ENCODE results near the gene NPPC.

Gene NPPC

DNA sequence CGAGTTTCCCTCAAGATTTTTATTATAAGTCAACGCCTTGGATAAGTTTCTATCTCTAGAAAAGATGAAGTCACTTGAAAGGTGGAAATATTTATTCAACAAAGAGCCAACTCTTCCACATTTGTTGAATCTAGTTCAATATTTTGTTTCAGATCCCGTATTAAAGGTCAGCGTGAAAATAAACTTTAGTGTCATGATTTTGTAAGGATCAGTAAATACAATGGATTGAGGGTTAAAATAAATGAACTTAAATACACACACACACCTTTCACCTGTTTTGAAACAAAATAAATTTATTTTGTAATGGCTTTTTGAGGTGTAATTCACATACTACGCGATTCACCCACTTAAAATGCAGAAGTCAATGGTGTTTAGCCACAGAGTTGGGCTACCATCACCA lies 16.0 kb upstream of the NPPC start:
- no peak for TF ChIP-seq ZFX (IDR thresholded peaks at IDR 0.05)
- TF ChIP-seq, protein P1, sequence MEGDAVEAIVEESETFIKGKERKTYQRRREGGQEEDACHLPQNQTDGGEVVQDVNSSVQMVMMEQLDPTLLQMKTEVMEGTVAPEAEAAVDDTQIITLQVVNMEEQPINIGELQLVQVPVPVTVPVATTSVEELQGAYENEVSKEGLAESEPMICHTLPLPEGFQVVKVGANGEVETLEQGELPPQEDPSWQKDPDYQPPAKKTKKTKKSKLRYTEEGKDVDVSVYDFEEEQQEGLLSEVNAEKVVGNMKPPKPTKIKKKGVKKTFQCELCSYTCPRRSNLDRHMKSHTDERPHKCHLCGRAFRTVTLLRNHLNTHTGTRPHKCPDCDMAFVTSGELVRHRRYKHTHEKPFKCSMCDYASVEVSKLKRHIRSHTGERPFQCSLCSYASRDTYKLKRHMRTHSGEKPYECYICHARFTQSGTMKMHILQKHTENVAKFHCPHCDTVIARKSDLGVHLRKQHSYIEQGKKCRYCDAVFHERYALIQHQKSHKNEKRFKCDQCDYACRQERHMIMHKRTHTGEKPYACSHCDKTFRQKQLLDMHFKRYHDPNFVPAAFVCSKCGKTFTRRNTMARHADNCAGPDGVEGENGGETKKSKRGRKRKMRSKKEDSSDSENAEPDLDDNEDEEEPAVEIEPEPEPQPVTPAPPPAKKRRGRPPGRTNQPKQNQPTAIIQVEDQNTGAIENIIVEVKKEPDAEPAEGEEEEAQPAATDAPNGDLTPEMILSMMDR (conservative IDR thresholded peaks at IDR 0.05): no peak

DNA sequence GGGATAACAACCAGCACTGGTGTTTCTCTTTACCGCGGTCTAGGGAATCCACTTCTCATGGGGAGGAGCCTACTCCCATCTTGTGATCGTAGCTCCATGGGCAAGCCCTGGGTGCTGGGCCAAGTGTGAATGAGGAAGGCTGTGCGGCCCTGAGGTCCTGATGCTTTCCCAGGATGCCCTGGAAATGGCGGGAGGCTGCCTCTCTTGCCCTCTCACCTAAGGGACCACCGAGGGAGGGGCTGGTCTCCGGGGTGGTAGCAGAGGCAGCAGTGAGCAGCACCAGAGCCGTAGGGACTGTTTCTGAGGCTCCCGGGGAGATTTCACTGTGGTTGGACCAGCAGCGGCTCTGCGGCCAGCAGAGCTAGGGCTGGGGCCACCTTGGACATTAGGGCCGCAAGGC lies 15.5 kb upstream of the NPPC start:
- no peak overlapping the region for H3K27ac ChIP-seq
- TF ChIP-seq, protein P1 (conservative IDR thresholded peaks at IDR 0.05): no peak
- TF ChIP-seq ZFX (IDR thresholded peaks at IDR 0.05): no peak

More for the DNA sequence above, 16.0 kb upstream of the NPPC start:
- no peak overlapping the region for H3K27ac ChIP-seq

DNA sequence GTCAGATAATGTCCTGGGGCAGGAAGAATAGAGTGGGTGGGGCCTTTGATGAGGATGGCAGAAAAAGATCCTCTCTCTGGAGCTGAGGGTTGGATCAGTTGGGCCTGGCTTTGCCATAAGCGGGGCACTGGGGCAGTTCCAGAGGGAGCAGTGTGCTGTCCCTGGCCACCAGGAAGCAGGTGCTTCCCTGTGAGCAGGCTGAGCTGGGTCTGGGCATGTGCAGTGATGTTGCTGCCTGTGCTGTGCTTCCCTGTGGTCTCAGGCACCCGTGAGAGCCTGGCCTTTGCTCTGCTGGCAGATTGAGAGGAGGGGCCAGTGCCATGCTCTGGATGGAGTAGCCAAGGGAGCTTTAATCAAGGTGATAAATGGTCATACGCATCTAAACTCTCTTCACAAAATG lies 14.6 kb upstream of the NPPC start:
- no peak for TF ChIP-seq ZFX (IDR thresholded peaks at IDR 0.05)
- TF ChIP-seq, protein P1 (conservative IDR thresholded peaks at IDR 0.05): no peak
- no peak overlapping the region for H3K27ac ChIP-seq

DNA sequence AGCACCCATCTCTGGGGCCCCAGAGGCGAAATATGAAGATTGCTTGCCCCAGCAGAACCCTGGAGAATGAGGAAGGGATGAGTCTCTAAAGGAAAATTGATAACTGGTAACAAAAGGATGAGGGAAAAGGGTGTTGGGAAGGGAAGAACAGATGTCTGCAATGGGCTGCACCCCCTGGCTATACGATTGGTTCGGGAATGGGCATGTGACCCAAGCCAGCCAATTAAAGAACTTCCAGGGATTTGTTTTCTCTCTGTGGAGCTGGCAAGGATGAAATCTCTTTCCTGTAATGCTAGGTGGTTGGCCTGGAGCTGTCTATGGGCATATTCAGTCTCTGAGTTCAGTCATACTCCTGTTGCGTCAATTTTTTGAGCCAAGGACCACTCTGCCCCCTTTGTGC lies 12.8 kb upstream of the NPPC start:
- TF ChIP-seq, protein P1 (conservative IDR thresholded peaks at IDR 0.05): no peak
- TF ChIP-seq ZFX (IDR thresholded peaks at IDR 0.05): no peak
- no peak overlapping the region for H3K27ac ChIP-seq

DNA sequence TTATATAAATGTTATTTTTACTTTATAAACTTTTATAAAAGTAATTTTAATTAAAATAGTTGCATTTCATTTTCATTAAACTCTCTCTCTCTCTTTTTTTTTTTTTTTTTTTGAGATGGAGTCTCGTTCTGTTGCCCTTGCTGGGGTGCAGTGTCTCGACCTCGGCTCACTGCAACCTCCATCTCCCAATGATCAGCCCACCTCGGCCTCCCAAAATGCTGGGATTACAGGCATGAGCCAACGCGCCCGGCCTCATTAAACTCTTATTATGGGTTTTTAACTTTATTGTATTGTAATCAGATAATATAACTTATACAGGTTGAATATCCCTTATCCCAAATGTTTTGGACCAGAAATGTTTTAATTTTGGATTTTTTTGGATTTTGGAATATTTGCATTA lies 10.9 kb upstream of the NPPC start:
- no peak for TF ChIP-seq ZFX (IDR thresholded peaks at IDR 0.05)
- TF ChIP-seq, protein P1 (conservative IDR thresholded peaks at IDR 0.05): no peak
- no peak overlapping the region for H3K27ac ChIP-seq

DNA sequence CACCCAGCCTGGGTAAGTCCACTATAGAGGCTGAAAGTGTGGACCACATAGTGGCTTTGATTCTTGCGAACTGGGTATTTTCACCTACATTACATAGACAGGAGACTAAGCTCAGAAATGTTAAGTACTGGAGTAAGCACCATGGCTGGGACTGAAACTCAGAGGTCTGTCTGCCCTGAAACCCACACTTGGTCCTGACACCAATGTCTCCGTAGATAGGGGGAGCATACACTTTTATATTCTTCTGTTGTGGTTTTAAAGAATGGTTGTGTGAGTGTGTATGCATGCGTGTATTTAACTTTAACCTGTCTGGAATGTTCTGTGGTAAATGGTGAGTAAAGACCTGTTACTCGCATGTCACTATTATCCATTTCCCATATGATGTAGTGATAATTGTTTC lies 10.3 kb upstream of the NPPC start:
- H3K27ac ChIP-seq: no peak overlapping the region
- TF ChIP-seq, protein P1 (conservative IDR thresholded peaks at IDR 0.05): no peak
- no peak for TF ChIP-seq ZFX (IDR thresholded peaks at IDR 0.05)

DNA sequence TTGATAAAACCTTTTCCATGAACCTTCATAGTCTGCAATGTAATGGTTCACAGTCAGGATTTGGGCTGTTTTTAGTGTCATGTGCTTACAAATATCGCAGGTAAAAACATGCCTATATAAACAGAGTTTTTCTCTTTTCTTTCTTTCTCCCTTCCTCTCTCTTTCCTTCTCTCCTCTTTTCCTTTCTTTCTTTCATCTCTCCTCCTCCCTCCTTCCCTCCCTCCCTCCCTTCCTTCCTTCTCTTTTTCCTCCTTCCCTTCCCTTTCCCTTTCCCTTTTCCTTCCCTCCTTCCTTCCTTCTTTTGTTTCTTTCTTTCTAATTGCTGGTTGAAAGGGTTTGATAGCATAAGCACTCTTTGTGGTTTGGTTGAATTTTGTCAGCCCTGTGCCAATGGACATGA lies 9.6 kb upstream of the NPPC start:
- TF ChIP-seq, protein P1 (conservative IDR thresholded peaks at IDR 0.05): no peak
- TF ChIP-seq ZFX (IDR thresholded peaks at IDR 0.05): no peak
- H3K27ac ChIP-seq: no peak overlapping the region

Measured in C4-2B (cell line).